Measurements from ENCODE around the gene GARIN5A. TPM values are rescaled to one million over a fixed set of nuclear protein-coding genes. Genes with fewer than 3 reads are reported as not detected.

GARIN5A gene
- total RNA-seq, 2 experiments from 2014 or later: 0.59 to 0.63 TPM

DNA sequence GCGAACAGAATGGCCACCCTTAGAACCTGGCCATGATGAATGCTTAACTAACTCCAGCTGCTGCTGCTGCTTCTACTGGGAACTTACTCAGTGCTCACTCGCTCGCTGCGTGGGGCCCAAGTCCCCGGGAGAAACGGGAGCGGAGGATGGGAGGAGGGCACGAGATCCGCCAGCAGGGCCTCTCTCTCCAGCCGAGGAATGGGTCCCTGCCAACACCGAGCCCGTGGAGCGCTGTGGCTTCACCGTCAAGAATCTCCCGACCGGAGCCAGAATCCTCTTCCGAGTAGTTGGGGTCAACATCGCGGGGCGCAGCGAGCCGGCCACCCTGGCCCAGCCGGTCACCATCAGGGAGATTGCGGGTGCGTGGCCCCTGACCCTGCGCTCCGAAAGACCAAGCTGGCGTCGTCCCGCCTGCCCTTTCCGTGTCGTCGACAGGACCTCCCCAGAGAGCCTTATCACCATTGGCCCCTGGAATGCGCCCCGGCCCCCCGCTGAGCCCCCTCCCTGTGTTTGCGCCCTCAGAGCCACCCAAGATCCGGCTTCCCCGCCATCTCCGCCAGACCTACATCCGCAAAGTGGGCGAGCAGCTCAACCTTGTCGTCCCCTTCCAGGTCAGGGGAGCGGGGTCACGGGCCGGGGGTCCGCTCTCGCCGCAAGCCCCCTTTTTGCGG lies 18.1 kb downstream of the GARIN5A start:
- Histone ChIP-seq H3K9me2 (ENCODE audit: insufficient read depth, low read length) (no peaks in the 10 kb centered on the region), H3K9me3 (ENCODE audit: low read length) (no peaks in the 10 kb centered on the region), H3K4me3 (ENCODE audit: low read depth, low read length, poor library complexity, severe bottlenecking) (no peak overlapping the region), H3K36me3 (ENCODE audit: insufficient read depth, low read length) (no peaks in the 10 kb centered on the region), H3K79me2 (ENCODE audit: insufficient read depth, low read depth, low read length) (no peaks in the 10 kb centered on the region), H3K27ac (ENCODE audit: low read depth, low read length, poor library complexity, severe bottlenecking) (no peak overlapping the region), H3K4me2 (ENCODE audit: low read length) (no peak overlapping the region), H2AFZ (ENCODE audit: low read length) (no peak overlapping the region), H3K4me1 (ENCODE audit: insufficient read depth, low read length, poor library complexity, severe bottlenecking) (peaks cover 25% of the 10 kb centered on the region), H4K20me1 (ENCODE audit: insufficient read depth, low read length) (no peaks in the 10 kb centered on the region)
- ChIA-PET POLR2A (no interaction called here), CTCF (ENCODE audit: unreplicated experiment) (no interaction called here)
- BruUV-seq (replicated peaks): no TSS peak
- no peak for TF ChIP-seq EZH2phosphoT487 (IDR thresholded peaks at IDR 0.05; ENCODE audit: borderline replicate concordance, low read depth, low read length)
- TF ChIP-seq, protein P1, sequence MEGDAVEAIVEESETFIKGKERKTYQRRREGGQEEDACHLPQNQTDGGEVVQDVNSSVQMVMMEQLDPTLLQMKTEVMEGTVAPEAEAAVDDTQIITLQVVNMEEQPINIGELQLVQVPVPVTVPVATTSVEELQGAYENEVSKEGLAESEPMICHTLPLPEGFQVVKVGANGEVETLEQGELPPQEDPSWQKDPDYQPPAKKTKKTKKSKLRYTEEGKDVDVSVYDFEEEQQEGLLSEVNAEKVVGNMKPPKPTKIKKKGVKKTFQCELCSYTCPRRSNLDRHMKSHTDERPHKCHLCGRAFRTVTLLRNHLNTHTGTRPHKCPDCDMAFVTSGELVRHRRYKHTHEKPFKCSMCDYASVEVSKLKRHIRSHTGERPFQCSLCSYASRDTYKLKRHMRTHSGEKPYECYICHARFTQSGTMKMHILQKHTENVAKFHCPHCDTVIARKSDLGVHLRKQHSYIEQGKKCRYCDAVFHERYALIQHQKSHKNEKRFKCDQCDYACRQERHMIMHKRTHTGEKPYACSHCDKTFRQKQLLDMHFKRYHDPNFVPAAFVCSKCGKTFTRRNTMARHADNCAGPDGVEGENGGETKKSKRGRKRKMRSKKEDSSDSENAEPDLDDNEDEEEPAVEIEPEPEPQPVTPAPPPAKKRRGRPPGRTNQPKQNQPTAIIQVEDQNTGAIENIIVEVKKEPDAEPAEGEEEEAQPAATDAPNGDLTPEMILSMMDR (conservative IDR thresholded peaks at IDR 0.05; ENCODE audit: low read length): no peak
- intact Hi-C loops (cut with micrococcal nuclease; ENCODE audit: unreplicated experiment): no loop called here
- no peak for DNase-seq (ENCODE audit: low spot score)

DNA sequence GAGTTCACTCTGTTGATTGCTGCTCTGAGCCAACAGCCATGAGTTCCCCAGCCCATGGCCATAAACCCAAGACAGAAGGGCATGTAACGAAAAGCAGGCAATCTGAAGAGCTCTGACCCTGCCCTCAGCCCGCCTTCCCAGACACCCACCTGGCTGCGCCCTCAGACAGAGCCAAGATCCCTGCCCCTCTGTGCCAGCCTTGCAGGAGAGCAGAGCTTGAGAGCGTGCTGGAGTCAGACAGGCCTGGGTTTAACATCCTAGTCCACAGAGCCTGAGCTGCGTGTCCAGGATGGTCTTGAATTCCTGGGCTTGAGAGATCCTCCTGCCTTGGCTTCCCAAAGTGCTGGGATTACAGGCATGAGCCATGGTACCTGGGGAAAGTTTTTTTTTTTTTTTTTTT lies 19.3 kb downstream of the GARIN5A start:
- H3K4me3 ChIP-seq (ENCODE audit: low read depth, low read length, poor library complexity, severe bottlenecking): no peak overlapping the region
- TF ChIP-seq, protein P1 (conservative IDR thresholded peaks at IDR 0.05; ENCODE audit: low read length): no peak
- TF ChIP-seq EZH2phosphoT487 (IDR thresholded peaks at IDR 0.05; ENCODE audit: borderline replicate concordance, low read depth, low read length): no peak

DNA sequence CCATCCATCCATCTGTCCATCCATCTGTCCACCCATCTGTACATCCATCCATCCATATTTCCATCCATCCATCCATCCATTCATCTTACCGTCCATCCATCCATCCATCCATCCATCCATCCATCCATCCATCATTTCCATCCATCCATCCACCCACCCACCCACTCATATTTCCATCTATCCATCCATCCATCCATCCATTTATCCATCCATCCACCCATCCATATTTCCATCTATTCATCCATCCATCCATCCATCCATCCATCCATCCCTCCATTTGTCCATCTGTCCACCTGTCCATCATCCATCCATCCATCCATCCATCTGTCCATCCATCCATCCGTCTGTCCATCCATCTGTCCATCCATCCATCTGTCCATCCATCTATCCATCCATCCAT lies 20.7 kb downstream of the GARIN5A start:
- Histone ChIP-seq H3K4me1 (ENCODE audit: insufficient read depth, low read length, poor library complexity, severe bottlenecking) (peaks cover 17% of the 10 kb centered on the region), H3K4me2 (ENCODE audit: low read length) (no peak overlapping the region), H3K27ac (ENCODE audit: low read depth, low read length, poor library complexity, severe bottlenecking) (no peak overlapping the region), H3K4me3 (ENCODE audit: low read depth, low read length, poor library complexity, severe bottlenecking) (no peak overlapping the region), H4K20me1 (ENCODE audit: insufficient read depth, low read length) (no peaks in the 10 kb centered on the region), H3K79me2 (ENCODE audit: insufficient read depth, low read depth, low read length) (no peaks in the 10 kb centered on the region), H3K36me3 (ENCODE audit: insufficient read depth, low read length) (no peaks in the 10 kb centered on the region), H2AFZ (ENCODE audit: low read length) (no peak overlapping the region), H3K9me3 (ENCODE audit: low read length) (no peaks in the 10 kb centered on the region), H3K9me2 (ENCODE audit: insufficient read depth, low read length) (no peaks in the 10 kb centered on the region)
- BruUV-seq (replicated peaks): no TSS peak
- ChIA-PET CTCF (ENCODE audit: unreplicated experiment) (no interaction called here), POLR2A (no interaction called here)
- DNase-seq (ENCODE audit: low spot score): no peak
- intact Hi-C loops (cut with micrococcal nuclease; ENCODE audit: unreplicated experiment): no loop called here
- TF ChIP-seq, protein P1 (conservative IDR thresholded peaks at IDR 0.05; ENCODE audit: low read length): no peak
- TF ChIP-seq EZH2phosphoT487 (IDR thresholded peaks at IDR 0.05; ENCODE audit: borderline replicate concordance, low read depth, low read length): no peak

More for the DNA sequence above, 19.3 kb downstream of the GARIN5A start:
- no TSS peak for BruUV-seq (replicated peaks)
- Histone ChIP-seq H2AFZ (ENCODE audit: low read length) (no peak overlapping the region), H3K27ac (ENCODE audit: low read depth, low read length, poor library complexity, severe bottlenecking) (no peak overlapping the region), H3K9me2 (ENCODE audit: insufficient read depth, low read length) (no peaks in the 10 kb centered on the region), H4K20me1 (ENCODE audit: insufficient read depth, low read length) (no peaks in the 10 kb centered on the region), H3K36me3 (ENCODE audit: insufficient read depth, low read length) (no peaks in the 10 kb centered on the region), H3K4me2 (ENCODE audit: low read length) (no peak overlapping the region), H3K4me1 (ENCODE audit: insufficient read depth, low read length, poor library complexity, severe bottlenecking) (peaks cover 25% of the 10 kb centered on the region), H3K79me2 (ENCODE audit: insufficient read depth, low read depth, low read length) (no peaks in the 10 kb centered on the region), H3K9me3 (ENCODE audit: low read length) (no peaks in the 10 kb centered on the region)
- no peak for DNase-seq (ENCODE audit: low spot score)
- ChIA-PET POLR2A (no interaction called here), CTCF (ENCODE audit: unreplicated experiment) (no interaction called here)
- intact Hi-C loops (cut with micrococcal nuclease; ENCODE audit: unreplicated experiment): no loop called here

Data from OCI-LY7 (cell line).